Fibroblast of upper back skin (primary cell): Measurements from ENCODE around the gene RER1.
A peak's percentile ranks its signal among the peaks of the same experiment; 100 is the strongest.

Experiments used
- DNase-seq: peaks from one replicate; pipeline ENCODE4 v3.0.0-alpha.2; 2013

RER1 gene

GRCh38 chr1:2448098-2448445 is 56.4 kb downstream of the RER1 start:
- DNase-seq: no peak

DNA sequence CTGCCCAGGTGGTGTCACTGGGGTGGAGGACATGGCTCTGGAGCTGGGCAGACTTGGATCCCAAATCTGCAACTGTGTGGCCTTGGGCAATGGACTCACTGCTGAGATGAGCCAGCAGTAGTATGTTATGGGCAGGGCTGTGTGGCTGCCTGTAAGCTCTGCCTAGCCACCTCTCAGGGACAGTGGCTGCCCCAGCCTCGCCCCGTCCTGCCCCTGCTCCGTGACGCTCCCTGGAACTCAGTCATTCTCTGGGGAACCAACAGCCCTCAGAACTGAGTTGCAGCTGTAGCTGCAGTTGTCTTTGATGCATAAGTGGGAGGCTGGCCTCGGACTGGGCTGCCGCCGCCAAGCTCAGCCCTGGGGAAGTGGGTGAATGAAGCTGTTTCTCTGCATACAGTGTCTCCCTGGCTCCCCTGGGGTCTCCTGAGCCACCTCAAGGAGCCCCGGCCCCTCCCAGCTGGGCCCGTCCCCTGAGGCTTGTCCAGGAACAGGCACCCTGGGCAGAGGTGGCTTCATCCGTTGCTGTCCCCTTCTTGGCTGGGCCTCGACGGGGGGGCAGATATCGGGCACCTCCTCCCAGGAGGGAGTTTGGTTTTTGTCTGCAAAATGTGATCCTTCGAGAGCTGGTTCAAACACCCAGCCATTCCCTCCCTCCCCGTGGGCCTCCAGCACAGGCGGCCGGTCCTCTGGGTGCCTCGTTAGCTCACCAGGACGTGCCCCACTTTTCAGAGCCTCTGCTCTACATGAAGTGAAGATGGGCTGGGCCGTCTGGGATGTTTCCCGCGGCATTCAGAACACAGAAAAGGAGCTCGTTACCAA is 58.2 kb downstream of the RER1 start:
- no peak for DNase-seq

DNA sequence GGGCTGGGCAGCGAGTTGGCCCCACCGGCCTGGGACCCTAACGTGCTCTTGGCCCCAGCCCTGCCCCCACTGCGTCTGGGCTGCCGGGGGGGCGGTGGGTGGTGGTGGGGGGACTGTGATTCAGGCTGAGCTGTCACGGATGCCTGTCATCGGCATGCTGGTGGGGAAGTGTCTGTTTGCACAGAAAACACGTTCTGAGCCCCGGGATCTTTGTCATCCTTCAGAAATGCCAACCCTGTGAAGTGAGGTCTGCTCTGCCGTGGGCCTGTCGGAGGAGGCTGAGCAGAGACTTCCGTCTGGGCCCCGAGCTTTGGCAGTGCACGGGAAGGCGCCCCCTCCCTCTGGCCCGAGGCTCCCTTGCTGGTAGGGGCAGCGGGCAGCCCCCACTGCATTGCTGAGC is 60.1 kb downstream of the RER1 start:
- DNase-seq: peak; percentile 92

DNA sequence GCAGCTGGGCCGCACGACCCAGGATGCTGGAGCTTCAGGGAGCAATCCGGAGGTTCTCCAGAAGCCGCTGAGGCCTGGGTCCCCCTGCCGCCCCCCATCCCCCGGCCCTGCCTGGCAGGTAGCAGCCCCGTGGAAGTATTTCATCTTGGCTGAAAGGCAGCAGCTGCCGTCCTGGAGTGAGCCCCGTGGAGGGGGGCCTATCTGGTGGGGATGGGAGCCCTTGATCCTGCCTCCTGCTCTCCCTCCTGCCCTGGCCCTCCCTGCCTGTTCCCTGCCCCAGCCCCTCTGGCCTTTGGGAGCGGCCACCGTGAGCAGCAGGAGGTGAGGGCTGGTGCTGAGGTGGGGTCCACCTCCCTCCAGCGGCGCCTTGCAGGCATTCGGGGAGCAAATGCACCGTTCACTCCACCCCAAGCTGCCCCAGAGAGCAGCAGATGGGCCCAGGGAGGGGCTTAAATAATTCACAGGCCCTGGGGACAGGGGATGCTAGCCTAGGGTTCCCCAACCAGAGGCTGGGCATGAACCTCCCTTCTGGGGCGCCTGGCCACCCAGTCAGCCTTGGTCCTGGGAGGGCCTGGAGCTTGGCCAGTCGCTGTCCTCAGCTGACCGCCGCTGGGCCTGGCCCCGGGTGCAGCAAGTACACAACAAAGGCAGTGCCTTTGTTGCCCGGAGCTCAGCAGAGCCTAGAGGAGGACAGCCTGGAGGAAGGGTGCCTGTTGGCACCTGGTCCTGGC is 60.7 kb downstream of the RER1 start:
- DNase-seq: peak; percentile 28

GRCh38 chr1:2452932-2453315 is 61.3 kb downstream of the RER1 start:
- DNase-seq: no peak

- DNase-seq: no peak
These were observed 62.6 kb downstream of the RER1 start for GRCh38 chr1:2454227-2454626.
